Astrocyte of the spinal cord (primary cell): ENCODE results near the gene ING5.

ENCODE experiments used
- DNase-seq: peaks from one replicate; pipeline ENCODE4 v3.0.0; 2011; ENCODE audit warnings: low read depth, low spot score
- H3K4me3 ChIP-seq: 2 replicates; pipeline ENCODE4 v1.5.1; 2011; ENCODE audit warnings: low read depth, mild to moderate bottlenecking, low read length, moderate library complexity
- in situ Hi-C: cut with HindIII; loops from 2 replicates; pipeline ENCODE4 v1.10.0; 2017; ENCODE audit warnings: low sequenced_read_pairs
- TF ChIP-seq, protein P1 (sequence below): IDR thresholded peaks from 2 replicates; pipeline ENCODE4 v1.5.1; 2012; ENCODE audit warnings: low read depth, mild to moderate bottlenecking, low read length, inconsistent platforms

Gene ING5

DNA sequence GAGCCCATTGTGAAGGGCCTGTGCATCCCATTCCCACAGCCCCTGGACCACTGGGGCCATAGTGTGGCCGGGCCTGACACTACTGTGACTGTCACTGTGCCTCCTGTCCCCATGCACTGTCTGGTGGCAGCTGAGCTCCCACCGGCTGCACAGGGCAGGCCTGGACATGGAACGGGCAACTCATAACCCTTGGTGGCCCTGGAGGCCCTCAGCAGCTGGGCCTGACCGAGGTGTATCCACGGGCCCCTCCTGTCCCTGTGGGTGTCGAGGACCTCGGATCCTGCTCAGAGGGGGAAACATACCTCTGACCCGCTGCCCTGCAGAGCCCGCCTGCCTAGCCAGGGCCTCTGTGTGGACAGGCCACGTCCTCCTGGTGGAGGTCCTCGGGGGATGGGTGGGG lies 67.0 kb downstream of the ING5 start:
- H3K4me3 ChIP-seq = no peak overlapping the region
- no peak for DNase-seq
- in situ Hi-C loops = no loop called here
- TF ChIP-seq, protein P1, sequence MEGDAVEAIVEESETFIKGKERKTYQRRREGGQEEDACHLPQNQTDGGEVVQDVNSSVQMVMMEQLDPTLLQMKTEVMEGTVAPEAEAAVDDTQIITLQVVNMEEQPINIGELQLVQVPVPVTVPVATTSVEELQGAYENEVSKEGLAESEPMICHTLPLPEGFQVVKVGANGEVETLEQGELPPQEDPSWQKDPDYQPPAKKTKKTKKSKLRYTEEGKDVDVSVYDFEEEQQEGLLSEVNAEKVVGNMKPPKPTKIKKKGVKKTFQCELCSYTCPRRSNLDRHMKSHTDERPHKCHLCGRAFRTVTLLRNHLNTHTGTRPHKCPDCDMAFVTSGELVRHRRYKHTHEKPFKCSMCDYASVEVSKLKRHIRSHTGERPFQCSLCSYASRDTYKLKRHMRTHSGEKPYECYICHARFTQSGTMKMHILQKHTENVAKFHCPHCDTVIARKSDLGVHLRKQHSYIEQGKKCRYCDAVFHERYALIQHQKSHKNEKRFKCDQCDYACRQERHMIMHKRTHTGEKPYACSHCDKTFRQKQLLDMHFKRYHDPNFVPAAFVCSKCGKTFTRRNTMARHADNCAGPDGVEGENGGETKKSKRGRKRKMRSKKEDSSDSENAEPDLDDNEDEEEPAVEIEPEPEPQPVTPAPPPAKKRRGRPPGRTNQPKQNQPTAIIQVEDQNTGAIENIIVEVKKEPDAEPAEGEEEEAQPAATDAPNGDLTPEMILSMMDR = no peak

DNA sequence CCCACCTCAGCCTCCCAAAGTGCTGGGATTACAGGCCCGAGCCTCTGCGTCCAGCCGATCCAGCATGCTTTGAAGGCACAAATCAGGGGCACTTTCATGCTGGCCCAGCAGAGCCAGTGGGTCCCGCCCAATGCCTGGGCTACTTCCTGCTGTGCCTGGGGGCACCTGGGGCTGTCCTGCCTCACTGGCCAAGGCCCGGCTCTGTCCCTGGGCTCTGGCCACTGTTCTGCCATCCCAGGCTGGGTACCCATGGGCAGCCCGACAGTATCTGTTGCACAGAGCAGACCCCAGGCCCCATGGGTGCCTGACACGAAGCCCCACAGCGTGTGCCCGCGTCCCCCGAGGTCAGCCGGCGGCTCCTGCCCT lies 68.0 kb downstream of the ING5 start:
- in situ Hi-C loops = no loop called here
- no peak for DNase-seq
- TF ChIP-seq, protein P1 = no peak
- no peak overlapping the region for H3K4me3 ChIP-seq

DNA sequence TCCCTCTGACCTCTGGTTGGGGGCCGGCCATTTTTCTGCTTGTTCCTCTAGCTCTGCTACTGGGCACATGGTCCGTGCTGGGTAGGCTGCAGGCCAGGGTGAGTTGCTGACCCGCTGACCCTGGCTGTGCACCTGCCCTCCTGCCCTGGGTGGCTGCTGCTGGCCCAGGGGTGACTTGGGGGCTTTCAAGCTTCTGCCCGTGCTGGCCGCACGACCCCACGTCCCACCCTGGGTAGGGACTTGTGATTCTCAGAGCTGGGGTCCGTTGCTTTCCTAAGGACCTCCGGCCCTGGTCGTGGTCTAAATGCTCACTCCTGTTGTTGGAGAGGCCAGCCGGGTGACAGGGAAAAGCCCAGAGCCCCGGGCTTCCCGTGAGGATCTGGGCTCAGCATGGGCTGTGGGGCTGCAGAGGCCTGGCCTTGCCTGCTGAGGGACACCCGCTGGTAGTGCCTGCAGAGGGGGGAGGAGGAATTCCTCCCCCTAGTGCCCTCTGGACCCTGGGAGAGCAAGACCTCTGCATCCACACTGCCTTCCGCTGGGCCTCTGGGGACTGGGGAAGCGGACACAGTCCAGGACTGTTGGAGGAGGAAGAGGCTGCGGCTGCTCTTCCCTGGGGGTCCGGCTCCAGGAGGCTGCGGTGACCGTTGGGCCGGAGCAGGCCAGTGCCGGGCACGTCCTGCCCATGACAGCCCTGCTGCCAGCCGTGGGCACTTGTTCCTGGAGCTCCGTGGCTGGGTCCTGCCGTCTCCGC lies 68.5 kb downstream of the ING5 start:
- DNase-seq = no peak
- H3K4me3 ChIP-seq = no peak overlapping the region
- in situ Hi-C loops = no loop called here
- TF ChIP-seq, protein P1 = no peak

DNA sequence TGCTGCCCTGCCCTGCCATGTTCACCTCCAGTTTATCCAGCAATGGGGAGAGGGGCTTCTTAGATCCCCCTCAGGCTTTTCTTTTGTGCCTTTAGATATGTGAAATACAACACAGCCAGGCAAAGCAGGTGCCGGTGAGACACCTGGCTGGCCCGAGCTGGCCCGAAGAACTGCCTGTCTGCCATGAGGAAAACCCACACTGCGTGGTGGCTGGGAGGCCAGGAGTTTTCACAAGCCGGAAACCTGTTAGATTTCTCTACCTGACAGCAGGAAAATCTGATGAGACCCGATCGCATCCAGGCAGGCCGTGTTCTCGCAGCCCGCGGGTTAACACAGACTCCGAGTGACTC lies 69.1 kb downstream of the ING5 start:
- H3K4me3 ChIP-seq = no peak overlapping the region
- no peak for DNase-seq
- TF ChIP-seq, protein P1 = no peak
- in situ Hi-C loops = no loop called here

DNA sequence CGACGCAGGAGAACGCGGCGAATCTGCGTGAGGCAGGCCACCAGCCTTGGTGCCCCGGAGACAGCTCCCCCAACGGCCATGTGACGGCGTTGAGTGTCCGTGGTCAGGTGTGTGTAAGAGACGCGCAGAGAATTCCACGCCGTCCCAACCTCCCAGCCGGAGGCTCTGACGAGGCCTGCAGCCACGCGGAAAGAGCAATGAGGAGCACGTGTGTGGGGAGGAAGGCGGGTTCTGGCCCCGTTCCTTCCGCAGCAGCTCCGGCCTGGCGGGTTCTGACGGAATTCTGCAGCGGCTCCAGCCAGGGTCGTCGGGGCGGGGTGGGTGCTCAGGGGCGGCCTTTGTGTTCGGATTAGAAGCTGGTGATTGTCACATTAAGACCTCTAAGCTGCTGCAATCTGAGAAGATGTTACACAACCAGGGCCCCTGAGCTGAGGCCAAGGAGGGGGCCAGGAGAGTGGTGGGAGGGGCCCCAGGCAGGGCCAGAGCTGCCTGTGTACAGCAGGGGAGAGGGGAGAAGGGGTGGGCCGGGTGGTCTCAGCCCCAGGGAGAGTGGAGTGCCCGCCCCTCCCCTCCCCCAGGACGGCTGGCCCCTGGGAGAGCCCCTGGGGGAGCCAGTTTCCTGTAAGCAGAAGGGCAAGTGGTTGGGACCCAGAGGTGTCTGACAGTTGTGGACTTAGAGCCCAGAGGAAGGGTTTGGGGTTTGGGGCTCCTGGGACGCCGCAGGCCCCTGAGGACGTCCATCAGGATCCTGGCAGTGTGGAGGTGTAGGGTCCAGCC lies 69.6 kb downstream of the ING5 start:
- no peak for DNase-seq
- TF ChIP-seq, protein P1 = no peak
- H3K4me3 ChIP-seq = no peak overlapping the region
- in situ Hi-C loops = no loop called here

DNA sequence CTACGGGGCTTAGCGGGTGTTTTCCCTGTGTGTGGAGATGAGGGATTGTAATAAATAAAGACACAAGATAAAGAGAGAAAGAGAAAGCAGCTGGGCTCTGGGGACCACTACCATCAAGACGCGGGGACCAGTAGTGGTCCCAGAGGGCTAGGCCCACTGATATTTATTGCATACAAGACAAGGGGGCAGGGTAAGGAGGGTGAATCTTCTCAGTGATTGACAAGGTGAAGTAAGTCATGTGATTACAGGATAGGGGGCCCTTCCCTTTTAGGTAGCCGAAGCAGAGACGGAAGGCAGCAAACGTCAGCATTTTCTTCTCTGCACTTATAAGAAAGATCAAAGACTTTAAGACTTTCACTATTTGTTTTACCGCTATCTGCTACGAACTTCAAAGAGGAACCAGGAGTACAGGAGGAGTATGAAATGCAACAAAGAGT lies 70.2 kb downstream of the ING5 start:
- in situ Hi-C loops = no loop called here

More for the DNA sequence above, 70.2 kb downstream of the ING5 start:
- TF ChIP-seq, protein P1 = no peak
- H3K4me3 ChIP-seq = no peak overlapping the region
- no peak for DNase-seq
